T-helper 2 cell treated with Interferon-gamma antibody and Interleukin-4, amounts not matched to agents 5 μg/mL and 100 μg/mL, for 36 hours (primary cell): ENCODE data around the gene PWWP2B.

Experiments
- DNase-seq: peaks from one replicate; pipeline ENCODE4 v3.0.0; 2021; ENCODE audit warnings: low spot score
- H3K27ac Mint-ChIP-seq: one replicate; pipeline ENCODE4 v1.8.0; 2021; ENCODE audit warnings: mild to moderate bottlenecking, mixed read lengths
- H3K27me3 Mint-ChIP-seq: one replicate; pipeline ENCODE4 v1.8.0; 2021; ENCODE audit warnings: low read depth, mixed read lengths
- H3K36me3 Mint-ChIP-seq: one replicate; pipeline ENCODE4 v1.8.0; 2021; ENCODE audit warnings: low read depth, mixed read lengths
- H3K4me1 Mint-ChIP-seq: one replicate; pipeline ENCODE4 v1.8.0; 2021; ENCODE audit warnings: low read depth, mixed read lengths
- H3K4me3 Mint-ChIP-seq: one replicate; pipeline ENCODE4 v1.8.0; 2022; ENCODE audit warnings: mild to moderate bottlenecking, moderate library complexity, mixed read lengths
- H3K9me3 Mint-ChIP-seq: one replicate; pipeline ENCODE4 v1.8.0; 2021; ENCODE audit warnings: mixed read lengths

The PWWP2B gene

GRCh38 chr10:132416566-132417256 is 19.7 kb downstream of the PWWP2B start:
- no peak for DNase-seq
- H3K4me1 Mint-ChIP-seq: no peaks in the 10 kb centered on the region
- no peaks in the 10 kb centered on the region for H3K27me3 Mint-ChIP-seq
- H3K36me3 Mint-ChIP-seq: no peaks in the 10 kb centered on the region
- H3K4me3 Mint-ChIP-seq: no peak overlapping the region
- H3K27ac Mint-ChIP-seq: no peak overlapping the region
- no peaks in the 10 kb centered on the region for H3K9me3 Mint-ChIP-seq

DNA sequence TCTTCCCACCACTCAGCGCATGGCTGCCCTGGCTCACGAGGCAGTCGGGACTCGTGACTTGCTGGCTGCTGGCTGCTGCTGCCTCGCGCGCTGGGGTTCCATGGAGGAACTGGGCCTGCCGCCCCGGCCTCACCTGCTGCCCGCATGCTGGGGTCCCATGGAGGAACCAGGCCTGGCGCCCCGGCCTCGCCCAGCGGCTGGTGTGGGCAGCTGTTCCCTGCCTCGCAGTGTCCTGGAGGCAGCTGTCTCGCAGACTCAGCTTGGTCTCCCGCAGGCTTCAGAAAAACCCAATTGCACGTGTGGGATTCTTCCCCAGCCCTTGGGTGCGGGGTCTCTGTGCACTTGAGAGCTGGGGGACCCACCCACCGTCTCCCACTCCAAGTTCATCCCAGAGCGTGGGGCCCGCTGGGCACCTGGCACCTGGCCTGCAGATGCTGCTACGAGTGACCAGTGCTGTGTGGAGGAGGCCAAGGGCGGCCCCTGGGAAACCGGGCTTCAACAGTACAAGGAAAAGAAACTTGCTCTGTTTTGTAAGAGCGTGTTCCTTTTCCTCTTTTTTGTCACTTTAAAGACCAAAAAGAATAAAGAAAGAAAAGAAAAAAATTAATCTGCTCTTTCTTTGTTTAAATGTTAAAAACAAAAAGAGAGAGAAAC is 20.4 kb downstream of the PWWP2B start:
- no peak for DNase-seq
- Mint-ChIP-seq H3K36me3 (no peaks in the 10 kb centered on the region), H3K4me3 (no peak overlapping the region), H3K27ac (no peak overlapping the region), H3K27me3 (no peaks in the 10 kb centered on the region), H3K4me1 (no peaks in the 10 kb centered on the region), H3K9me3 (no peaks in the 10 kb centered on the region)

DNA sequence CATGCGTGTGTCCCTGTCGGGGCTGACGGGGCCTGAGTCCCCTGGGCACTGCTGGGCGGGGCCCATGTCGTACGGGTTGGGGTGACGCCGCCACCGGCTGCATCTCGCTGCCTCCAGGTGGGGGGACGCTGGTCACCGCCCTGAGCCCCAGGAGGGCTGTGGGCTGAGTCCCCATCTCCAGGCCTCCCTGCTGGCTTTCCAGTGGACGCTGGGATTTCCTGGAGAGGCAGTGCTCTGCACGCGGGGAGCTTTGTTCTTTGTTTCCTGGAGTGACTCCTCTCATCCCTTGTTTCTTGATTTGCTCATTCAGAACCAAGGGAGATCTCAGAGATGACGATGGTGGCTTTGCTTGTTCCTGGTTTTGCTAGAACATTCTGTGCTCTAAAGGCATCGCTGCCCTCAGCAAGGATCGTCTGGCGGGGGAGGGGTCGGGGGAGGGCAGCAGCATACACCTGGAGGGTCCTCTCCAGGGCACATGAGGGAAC is 21.0 kb downstream of the PWWP2B start:
- H3K4me3 Mint-ChIP-seq: no peak overlapping the region
- H3K27me3 Mint-ChIP-seq: no peaks in the 10 kb centered on the region
- H3K36me3 Mint-ChIP-seq: no peaks in the 10 kb centered on the region
- H3K27ac Mint-ChIP-seq: no peak overlapping the region
- DNase-seq: no peak
- H3K4me1 Mint-ChIP-seq: peaks cover 3% of the 10 kb centered on the region
- H3K9me3 Mint-ChIP-seq: no peaks in the 10 kb centered on the region

DNA sequence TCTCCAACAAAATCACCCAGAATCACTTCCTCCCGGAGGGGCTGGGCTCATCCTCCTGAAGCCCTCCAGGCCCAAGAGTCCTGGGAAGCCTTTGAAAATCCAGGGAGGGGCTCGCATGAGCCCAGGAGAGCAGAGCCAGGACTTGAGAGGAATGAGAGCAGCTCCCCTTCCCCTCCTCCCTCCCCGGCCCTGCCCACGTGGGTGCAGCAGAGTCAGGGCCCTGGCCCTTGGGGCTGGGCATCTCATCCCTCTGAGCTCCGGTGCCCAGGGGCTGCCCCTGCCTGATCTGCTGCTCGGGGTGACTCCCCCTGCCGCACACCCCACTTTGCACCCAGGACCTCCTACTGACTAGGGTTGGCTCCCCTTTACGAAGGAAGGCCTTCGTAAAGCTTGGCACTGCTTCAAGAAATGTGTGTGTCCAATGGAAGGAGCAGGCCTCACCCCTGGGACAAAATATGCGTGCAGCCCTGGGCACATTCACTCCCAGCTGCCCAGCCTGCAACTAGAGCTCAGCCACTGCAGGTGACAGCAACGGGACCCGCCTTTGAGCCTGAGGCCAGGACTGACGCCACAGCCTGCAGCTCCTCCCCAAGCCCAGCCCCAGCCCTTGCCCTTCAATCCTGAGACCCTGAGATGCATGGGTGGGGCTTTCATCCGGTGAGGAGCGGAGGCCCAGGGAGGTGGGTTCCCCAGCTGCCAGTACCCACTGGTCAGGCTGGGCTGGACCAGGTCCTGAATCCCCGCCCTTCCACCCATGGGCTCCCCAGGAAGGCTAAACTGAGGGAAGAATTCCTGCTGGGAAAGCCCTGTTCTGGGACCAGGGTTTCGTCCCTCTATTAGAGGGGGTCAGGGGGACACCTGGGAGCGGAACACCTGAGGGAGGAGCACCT is 21.8 kb downstream of the PWWP2B start:
- Mint-ChIP-seq H3K27ac (no peak overlapping the region), H3K4me1 (peaks cover 5% of the 10 kb centered on the region), H3K36me3 (no peaks in the 10 kb centered on the region), H3K27me3 (no peaks in the 10 kb centered on the region), H3K4me3 (no peak overlapping the region), H3K9me3 (no peaks in the 10 kb centered on the region)
- no peak for DNase-seq

- Mint-ChIP-seq H3K4me1 (peaks cover 5% of the 10 kb centered on the region), H3K27ac (no peak overlapping the region), H3K36me3 (no peaks in the 10 kb centered on the region)
Observed at GRCh38 chr10:132419538-132420468, 22.8 kb downstream of the PWWP2B start.

GRCh38 chr10:132420469-132420980 is 23.5 kb downstream of the PWWP2B start:
- no peaks in the 10 kb centered on the region for H3K36me3 Mint-ChIP-seq
- H3K4me1 Mint-ChIP-seq: peaks cover 5% of the 10 kb centered on the region
- H3K27me3 Mint-ChIP-seq: no peaks in the 10 kb centered on the region
- no peak overlapping the region for H3K4me3 Mint-ChIP-seq
- no peaks in the 10 kb centered on the region for H3K9me3 Mint-ChIP-seq
- no peak for DNase-seq
- no peak overlapping the region for H3K27ac Mint-ChIP-seq

More at GRCh38 chr10:132419538-132420468, 22.8 kb downstream of the PWWP2B start:
- H3K4me3 Mint-ChIP-seq: no peak overlapping the region
- H3K27me3 Mint-ChIP-seq: no peaks in the 10 kb centered on the region
- no peak for DNase-seq
- H3K9me3 Mint-ChIP-seq: no peaks in the 10 kb centered on the region

DNA sequence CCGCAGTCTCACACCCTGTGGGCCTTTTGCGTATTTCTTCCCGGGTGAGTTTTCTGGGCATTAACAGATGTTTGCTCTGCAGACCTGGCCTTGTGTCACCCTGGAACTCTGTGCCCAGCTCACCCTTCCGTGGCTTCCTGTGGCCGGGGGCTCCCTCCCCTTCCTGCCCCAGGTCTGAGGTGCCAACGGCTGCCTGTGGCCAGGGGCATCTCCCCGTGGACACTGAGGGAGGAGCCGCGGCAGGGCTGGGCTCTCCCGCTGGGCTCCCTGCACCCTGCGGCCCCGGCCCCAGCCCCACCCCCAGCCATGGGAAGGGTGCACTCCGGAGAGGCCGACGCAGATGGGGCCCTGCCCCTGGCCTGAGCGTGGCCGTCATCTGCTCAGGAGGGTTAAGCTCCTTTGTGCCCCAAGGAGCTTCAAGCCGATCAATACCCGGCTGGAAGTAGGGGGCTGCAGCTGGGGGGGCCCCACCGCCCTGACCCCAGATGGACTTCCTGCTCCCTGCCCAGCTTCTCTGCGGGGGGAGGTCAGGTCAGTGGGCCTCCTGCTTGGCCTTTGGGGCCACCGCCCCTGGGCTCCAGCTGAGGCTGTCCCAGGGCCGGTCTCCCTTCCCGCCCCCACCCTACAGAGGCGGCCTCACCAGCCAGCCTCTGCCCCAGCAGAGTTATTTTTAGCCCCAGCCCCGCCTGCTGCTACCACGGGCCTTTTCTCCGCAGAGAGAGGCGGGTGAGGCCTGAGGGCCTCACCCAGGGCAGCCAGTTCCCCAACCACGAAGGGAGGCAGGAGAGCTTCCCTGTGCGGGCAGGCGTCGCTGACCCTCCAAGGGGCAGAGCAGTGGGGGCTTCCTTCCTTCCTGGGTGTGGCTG is 24.2 kb downstream of the PWWP2B start:
- no peak for DNase-seq
- Mint-ChIP-seq H3K9me3 (no peaks in the 10 kb centered on the region), H3K4me1 (peaks cover 5% of the 10 kb centered on the region), H3K27ac (peak overlapping the region; percentile 15), H3K36me3 (no peaks in the 10 kb centered on the region), H3K4me3 (no peak overlapping the region), H3K27me3 (no peaks in the 10 kb centered on the region)

GRCh38 chr10:132421847-132422751 is 25.1 kb downstream of the PWWP2B start:
- Mint-ChIP-seq H3K27ac (peak overlapping the region; percentile 15), H3K4me3 (no peak overlapping the region), H3K9me3 (no peaks in the 10 kb centered on the region), H3K36me3 (no peaks in the 10 kb centered on the region), H3K4me1 (peaks cover 5% of the 10 kb centered on the region), H3K27me3 (no peaks in the 10 kb centered on the region)
- DNase-seq: no peak

- Mint-ChIP-seq H3K36me3 (no peaks in the 10 kb centered on the region), H3K27me3 (no peaks in the 10 kb centered on the region), H3K4me3 (no peak overlapping the region), H3K9me3 (no peaks in the 10 kb centered on the region), H3K4me1 (peaks cover 5% of the 10 kb centered on the region), H3K27ac (no peak overlapping the region)
- no peak for DNase-seq
Observed at GRCh38 chr10:132422903-132423825, 26.2 kb downstream of the PWWP2B start.

- Mint-ChIP-seq H3K9me3 (no peaks in the 10 kb centered on the region), H3K27me3 (no peaks in the 10 kb centered on the region), H3K4me1 (peaks cover 5% of the 10 kb centered on the region), H3K27ac (no peak overlapping the region), H3K4me3 (no peak overlapping the region), H3K36me3 (no peaks in the 10 kb centered on the region)
- no peak for DNase-seq
Observed at GRCh38 chr10:132423966-132424861, 27.2 kb downstream of the PWWP2B start.
